Panc1 (cell line): Measurements from ENCODE around the gene SPOCK1. TPM values are rescaled to one million over a fixed set of nuclear protein-coding genes. Genes with fewer than 3 reads are reported as not detected.

Source experiments
- ATAC-seq: fragments of 200-7000 bp; cut with Tn5 transposase; 2 replicates; pipeline ENCODE4 v1.9.1; 2020; ENCODE audit warnings: mild to moderate bottlenecking, moderate library complexity
- BruUV-seq: library from RNA; stranded (reverse); fragments of 400-500 nt; replicated peaks from 2 replicates; lab custom pipeline; 2021; lab: Mats Ljungman, UMichigan
- CTCF ChIA-PET: fragments of 300-600 bp; sonication (Branson Sonifier 250); formaldehyde crosslinking; loops from one replicate; lab custom pipeline; 2022; ENCODE audit warnings: antibody characterized with exemption; lab: Charles Lee
- POLR2A ChIA-PET: fragments of 300-600 bp; sonication (Branson Sonifier 250); formaldehyde crosslinking; loops from one replicate; lab custom pipeline; 2022; ENCODE audit warnings: antibody characterized with exemption; lab: Charles Lee
- DNase-seq: peaks from one replicate; pipeline ENCODE4 v3.0.0-alpha.2; 2010; ENCODE audit warnings: low read depth, low spot score
- H3K27ac ChIP-seq: 2 replicates; pipeline ENCODE4 v1.5.1; 2011; ENCODE audit warnings: mild to moderate bottlenecking, low read length, inconsistent platforms
- H3K27me3 ChIP-seq: fragments of 200-500 bp; sonication (Bioruptor generic); 2 replicates; pipeline ENCODE4 v1.6.0; 2014; ENCODE audit warnings: low read length, inconsistent platforms; ENCODE audit not compliant: control insufficient read depth, insufficient read depth
- H3K36me3 ChIP-seq: fragments of 200-500 bp; sonication (Bioruptor generic); 2 replicates; pipeline ENCODE4 v1.5.1; 2014; ENCODE audit warnings: inconsistent platforms, mild to moderate bottlenecking, low read length, moderate library complexity; ENCODE audit not compliant: control insufficient read depth, insufficient read depth
- H3K4me1 ChIP-seq: 2 replicates; pipeline ENCODE4 v1.5.1; 2011; ENCODE audit warnings: inconsistent platforms, mild to moderate bottlenecking, low read length, moderate library complexity; ENCODE audit not compliant: control insufficient read depth, insufficient read depth
- H3K4me3 ChIP-seq, 2 experiments: 2 replicates each; pipeline ENCODE4 v1.5.1; 2011 to 2012; ENCODE audit warnings: low read depth in 2 of 2, low read length in 2 of 2, mild to moderate bottlenecking in 2 of 2, inconsistent platforms in 1 of 2, moderate library complexity in 1 of 2
- H3K9me3 ChIP-seq: fragments of 200-500 bp; sonication (Bioruptor generic); 2 replicates; pipeline ENCODE4 v1.5.1; 2014; ENCODE audit warnings: low read depth, mild to moderate bottlenecking, inconsistent platforms, low read length, moderate library complexity; ENCODE audit not compliant: control insufficient read depth, insufficient read depth
- CTCF ChIP-seq: fragments of 450-650 bp; IDR thresholded peaks from 2 replicates; pipeline ENCODE4 v1.5.1; 2017; ENCODE audit warnings: mild to moderate bottlenecking
- POLR2AphosphoS5 ChIP-seq: IDR thresholded peaks from 2 replicates; pipeline ENCODE4 v1.6.1; 2012; ENCODE audit warnings: mild to moderate bottlenecking, low read depth, low read length, moderate library complexity
- SIN3A ChIP-seq: IDR thresholded peaks from 2 replicates; pipeline ENCODE4 v1.6.1; 2012; ENCODE audit warnings: low read depth, mild to moderate bottlenecking, low read length, moderate library complexity, borderline replicate concordance; ENCODE audit not compliant: insufficient read depth
- TCF7L2 ChIP-seq: IDR thresholded peaks from 2 replicates; pipeline ENCODE4 v1.6.1; 2011; ENCODE audit warnings: mild to moderate bottlenecking, low read depth, low read length, inconsistent platforms
- in situ Hi-C: cut with HindIII; loops from 2 replicates; pipeline ENCODE4 v1.10.0; 2016; ENCODE audit warnings: low sequenced_read_pairs, low pct_unique_long_range_greater_than_20kb
- intact Hi-C: fragments of 100-400 bp; cut with micrococcal nuclease; formaldehyde crosslinking; loops from one replicate; pipeline ENCODE4 v1.10.0; 2022; ENCODE audit not compliant: unreplicated experiment
- total RNA-seq: library from RNA; stranded (reverse); gene quantifications from one replicate; pipeline ENCODE4 v1.2.1, GENCODE V29; 2021; ENCODE audit not compliant: unreplicated experiment
- TF ChIP-seq, protein P1 (sequence below), 2 experiments: IDR thresholded peaks; 2 replicates each; pipeline ENCODE4 v1.6.1; 2011 to 2012; ENCODE audit warnings: low read depth in 2 of 2, control low read depth in 1 of 2, low read length in 1 of 2, mild to moderate bottlenecking in 1 of 2, moderate library complexity in 1 of 2; ENCODE audit not compliant: insufficient read depth in 1 of 2

SPOCK1 gene
- total RNA-seq, 1 experiment from 2014 or later: 15.6 TPM

DNA sequence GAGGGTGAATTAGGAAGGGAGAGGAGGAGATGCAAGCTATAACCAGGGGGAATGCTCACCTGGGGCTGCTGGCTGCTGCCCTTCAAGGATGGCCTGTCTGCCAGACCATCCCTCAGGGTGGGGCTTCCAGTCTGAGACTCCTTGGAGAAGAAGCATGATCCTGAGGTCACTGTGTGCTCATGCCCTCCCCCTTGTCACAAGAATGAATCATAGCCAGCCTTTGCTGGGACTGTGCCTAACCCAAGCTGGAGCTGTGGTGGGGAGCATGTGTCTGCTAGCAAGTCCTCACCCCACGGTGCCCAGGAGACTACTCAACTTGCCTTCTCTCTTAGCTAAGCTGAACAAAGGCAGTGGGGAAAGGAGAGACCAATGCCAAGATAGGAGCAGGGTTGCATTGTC lies 463.6 kb downstream of the SPOCK1 start:
- DNase-seq (no peak), ATAC-seq (no peak)
- POLR2A ChIA-PET: no interaction called here
- H3K27ac ChIP-seq: no peak overlapping the region
- TF ChIP-seq POLR2AphosphoS5 (no peak), SIN3A (no peak), CTCF (no peak)
- no peaks in the 10 kb centered on the region for H3K4me1 ChIP-seq
- no peaks in the 10 kb centered on the region for H3K9me3 ChIP-seq
- intact Hi-C loops: no loop called here
- no peaks in the 10 kb centered on the region; the same call in 1 of the 2 replicates for H3K27me3 ChIP-seq
- BruUV-seq: no TSS peak
- in situ Hi-C loops: no loop called here
- no peak overlapping the region for H3K4me3 ChIP-seq
- CTCF ChIA-PET: no interaction called here
- H3K36me3 ChIP-seq: no peaks in the 10 kb centered on the region

GRCh38 chr5:137034764-137035479 lies 464.2 kb downstream of the SPOCK1 start:
- no peaks in the 10 kb centered on the region for H3K36me3 ChIP-seq
- no peaks in the 10 kb centered on the region; the same call in 1 of the 2 replicates for H3K27me3 ChIP-seq
- DNase-seq (no peak), ATAC-seq (no peak; the same call in 1 of the 2 replicates)
- in situ Hi-C loops (no loop called here), intact Hi-C loops (no loop called here)
- CTCF ChIA-PET: no interaction called here
- no peaks in the 10 kb centered on the region for H3K4me1 ChIP-seq
- no peak overlapping the region for H3K27ac ChIP-seq
- H3K4me3 ChIP-seq: no peak overlapping the region
- no peaks in the 10 kb centered on the region for H3K9me3 ChIP-seq
- no TSS peak for BruUV-seq
- POLR2A ChIA-PET: no interaction called here
- TF ChIP-seq CTCF (no peak), POLR2AphosphoS5 (no peak), SIN3A (no peak), TCF7L2 (no peak)
- TF ChIP-seq, protein P1, sequence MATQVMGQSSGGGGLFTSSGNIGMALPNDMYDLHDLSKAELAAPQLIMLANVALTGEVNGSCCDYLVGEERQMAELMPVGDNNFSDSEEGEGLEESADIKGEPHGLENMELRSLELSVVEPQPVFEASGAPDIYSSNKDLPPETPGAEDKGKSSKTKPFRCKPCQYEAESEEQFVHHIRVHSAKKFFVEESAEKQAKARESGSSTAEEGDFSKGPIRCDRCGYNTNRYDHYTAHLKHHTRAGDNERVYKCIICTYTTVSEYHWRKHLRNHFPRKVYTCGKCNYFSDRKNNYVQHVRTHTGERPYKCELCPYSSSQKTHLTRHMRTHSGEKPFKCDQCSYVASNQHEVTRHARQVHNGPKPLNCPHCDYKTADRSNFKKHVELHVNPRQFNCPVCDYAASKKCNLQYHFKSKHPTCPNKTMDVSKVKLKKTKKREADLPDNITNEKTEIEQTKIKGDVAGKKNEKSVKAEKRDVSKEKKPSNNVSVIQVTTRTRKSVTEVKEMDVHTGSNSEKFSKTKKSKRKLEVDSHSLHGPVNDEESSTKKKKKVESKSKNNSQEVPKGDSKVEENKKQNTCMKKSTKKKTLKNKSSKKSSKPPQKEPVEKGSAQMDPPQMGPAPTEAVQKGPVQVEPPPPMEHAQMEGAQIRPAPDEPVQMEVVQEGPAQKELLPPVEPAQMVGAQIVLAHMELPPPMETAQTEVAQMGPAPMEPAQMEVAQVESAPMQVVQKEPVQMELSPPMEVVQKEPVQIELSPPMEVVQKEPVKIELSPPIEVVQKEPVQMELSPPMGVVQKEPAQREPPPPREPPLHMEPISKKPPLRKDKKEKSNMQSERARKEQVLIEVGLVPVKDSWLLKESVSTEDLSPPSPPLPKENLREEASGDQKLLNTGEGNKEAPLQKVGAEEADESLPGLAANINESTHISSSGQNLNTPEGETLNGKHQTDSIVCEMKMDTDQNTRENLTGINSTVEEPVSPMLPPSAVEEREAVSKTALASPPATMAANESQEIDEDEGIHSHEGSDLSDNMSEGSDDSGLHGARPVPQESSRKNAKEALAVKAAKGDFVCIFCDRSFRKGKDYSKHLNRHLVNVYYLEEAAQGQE (IDR thresholded peaks at IDR 0.05; ENCODE audit: insufficient read depth in 1 of 2, low read depth in 2 of 2, low read length in 1 of 2): no peak
